ENCODE results near the gene SRGAP1.

The SRGAP1 gene

GRCh38 chr12:63937378-63938316 lies 93.1 kb downstream of the SRGAP1 start:
- DNase-seq (ENCODE audit: low spot score): no peak

- no peak for DNase-seq (ENCODE audit: low spot score)
These were observed 96.0 kb downstream of the SRGAP1 start for GRCh38 chr12:63940310-63941005.

GRCh38 chr12:63941166-63941800 lies 96.8 kb downstream of the SRGAP1 start:
- DNase-seq (ENCODE audit: low spot score): no peak

GRCh38 chr12:63941879-63942278 lies 97.4 kb downstream of the SRGAP1 start:
- DNase-seq (ENCODE audit: low spot score): no peak

- DNase-seq (ENCODE audit: low spot score): no peak
These were observed 98.2 kb downstream of the SRGAP1 start for GRCh38 chr12:63942464-63943241.

- no peak for DNase-seq (ENCODE audit: low spot score)
These were observed 99.6 kb downstream of the SRGAP1 start for GRCh38 chr12:63944034-63944579.

GRCh38 chr12:63944586-63945228 lies 100.2 kb downstream of the SRGAP1 start:
- no peak for DNase-seq (ENCODE audit: low spot score)

- no peak for DNase-seq (ENCODE audit: low spot score)
These were observed 101.3 kb downstream of the SRGAP1 start for GRCh38 chr12:63945777-63946176.

GRCh38 chr12:63948211-63948610 lies 103.7 kb downstream of the SRGAP1 start:
- no peak for DNase-seq (ENCODE audit: low spot score)

GRCh38 chr12:63949902-63950301 lies 105.4 kb downstream of the SRGAP1 start:
- no peak for DNase-seq (ENCODE audit: low spot score)

- DNase-seq (ENCODE audit: low spot score): no peak
These were observed 108.5 kb downstream of the SRGAP1 start for GRCh38 chr12:63952995-63953394.

- no peak for DNase-seq (ENCODE audit: low spot score)
These were observed 111.5 kb downstream of the SRGAP1 start for GRCh38 chr12:63955831-63956666.

GRCh38 chr12:63957496-63957895 lies 113.0 kb downstream of the SRGAP1 start:
- DNase-seq (ENCODE audit: low spot score): no peak

- no peak for DNase-seq (ENCODE audit: low spot score)
These were observed 114.5 kb downstream of the SRGAP1 start for GRCh38 chr12:63958876-63959580.

- no peak for DNase-seq (ENCODE audit: low spot score)
These were observed 116.5 kb downstream of the SRGAP1 start for GRCh38 chr12:63961048-63961447.

GRCh38 chr12:63961543-63961942 lies 117.0 kb downstream of the SRGAP1 start:
- no peak for DNase-seq (ENCODE audit: low spot score)

- no peak for DNase-seq (ENCODE audit: low spot score)
These were observed 119.4 kb downstream of the SRGAP1 start for GRCh38 chr12:63963868-63964267.

- DNase-seq (ENCODE audit: low spot score): no peak
These were observed 119.8 kb downstream of the SRGAP1 start for GRCh38 chr12:63964301-63964700.

GRCh38 chr12:63965936-63966605 lies 121.6 kb downstream of the SRGAP1 start:
- DNase-seq (ENCODE audit: low spot score): no peak

All from SW480 (cell line).